ENCODE measurements around the gene CWC27.

DNA sequence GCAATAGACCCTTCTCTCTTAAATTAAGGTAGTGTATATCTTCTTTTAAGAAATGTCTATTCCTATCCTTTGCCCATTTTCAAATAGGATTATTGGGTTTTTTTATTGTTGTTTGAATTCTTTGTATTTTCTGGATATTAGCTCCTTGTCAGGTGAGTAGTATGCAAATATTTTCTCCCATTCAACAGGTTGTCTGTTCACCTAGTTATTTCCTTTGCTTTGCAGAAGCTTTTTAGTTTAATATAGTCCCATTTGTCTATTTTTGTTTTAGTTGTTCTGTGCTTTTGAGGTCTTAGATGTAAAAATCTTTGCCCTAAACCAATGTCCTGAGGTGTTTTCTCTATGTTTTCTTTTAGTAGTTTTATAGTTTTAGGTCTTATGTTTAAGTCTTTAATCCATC is 104.7 kb downstream of the CWC27 start:
- TF ChIP-seq, protein P1, sequence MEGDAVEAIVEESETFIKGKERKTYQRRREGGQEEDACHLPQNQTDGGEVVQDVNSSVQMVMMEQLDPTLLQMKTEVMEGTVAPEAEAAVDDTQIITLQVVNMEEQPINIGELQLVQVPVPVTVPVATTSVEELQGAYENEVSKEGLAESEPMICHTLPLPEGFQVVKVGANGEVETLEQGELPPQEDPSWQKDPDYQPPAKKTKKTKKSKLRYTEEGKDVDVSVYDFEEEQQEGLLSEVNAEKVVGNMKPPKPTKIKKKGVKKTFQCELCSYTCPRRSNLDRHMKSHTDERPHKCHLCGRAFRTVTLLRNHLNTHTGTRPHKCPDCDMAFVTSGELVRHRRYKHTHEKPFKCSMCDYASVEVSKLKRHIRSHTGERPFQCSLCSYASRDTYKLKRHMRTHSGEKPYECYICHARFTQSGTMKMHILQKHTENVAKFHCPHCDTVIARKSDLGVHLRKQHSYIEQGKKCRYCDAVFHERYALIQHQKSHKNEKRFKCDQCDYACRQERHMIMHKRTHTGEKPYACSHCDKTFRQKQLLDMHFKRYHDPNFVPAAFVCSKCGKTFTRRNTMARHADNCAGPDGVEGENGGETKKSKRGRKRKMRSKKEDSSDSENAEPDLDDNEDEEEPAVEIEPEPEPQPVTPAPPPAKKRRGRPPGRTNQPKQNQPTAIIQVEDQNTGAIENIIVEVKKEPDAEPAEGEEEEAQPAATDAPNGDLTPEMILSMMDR (IDR thresholded peaks at IDR 0.05): no peak
- TF ChIP-seq POLR2A (IDR thresholded peaks at IDR 0.05) (no peak), EP300 (IDR thresholded peaks at IDR 0.05) (no peak)
